ENCODE results near the gene VPS13A. TPM values are rescaled to one million over a fixed set of nuclear protein-coding genes. Genes with fewer than 3 reads are reported as not detected.

Gene VPS13A
- total RNA-seq, 1 donor from 2014 or later = 13.2 TPM

- DNase-seq (ENCODE audit: low read depth) = no peak
- no peak overlapping the region for H3K4me3 ChIP-seq (ENCODE audit: low read depth, low read length)
- TF ChIP-seq CTCF (conservative IDR thresholded peaks at IDR 0.05; ENCODE audit: low read depth, low read length) = no peak
Observed at GRCh38 chr9:77283991-77284390, 106.7 kb downstream of the VPS13A start.

- TF ChIP-seq CTCF (conservative IDR thresholded peaks at IDR 0.05; ENCODE audit: low read depth, low read length) = no peak
- no peak overlapping the region for H3K4me3 ChIP-seq (ENCODE audit: low read depth, low read length)
- no peak for DNase-seq (ENCODE audit: low read depth)
Observed at GRCh38 chr9:77284616-77285015, 107.3 kb downstream of the VPS13A start.

DNA sequence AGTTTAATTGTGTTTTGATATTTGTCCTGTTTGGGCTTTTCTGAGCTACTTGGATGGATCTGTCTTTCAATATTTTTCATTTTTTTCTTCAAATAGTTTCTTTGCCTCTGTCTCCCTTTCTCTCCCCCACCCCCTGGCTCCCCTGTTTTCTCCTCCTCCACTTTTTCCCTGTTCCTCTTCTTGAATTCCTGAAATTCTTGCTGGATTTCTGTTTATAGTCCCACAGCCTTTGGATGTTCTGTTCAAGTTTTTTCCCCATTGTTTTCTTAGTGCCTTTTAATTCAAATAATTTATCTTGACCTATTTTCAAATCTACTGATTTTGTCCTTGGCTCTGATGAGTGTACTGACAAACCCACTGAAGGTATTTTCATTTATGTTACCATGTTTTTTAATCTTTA lies 113.0 kb downstream of the VPS13A start:
- no peak overlapping the region for H3K4me3 ChIP-seq (ENCODE audit: low read depth, low read length)
- TF ChIP-seq CTCF (conservative IDR thresholded peaks at IDR 0.05; ENCODE audit: low read depth, low read length) = no peak
- DNase-seq (ENCODE audit: low read depth) = no peak

- no peak for DNase-seq (ENCODE audit: low read depth)
- no peak overlapping the region for H3K4me3 ChIP-seq (ENCODE audit: low read depth, low read length)
- TF ChIP-seq CTCF (conservative IDR thresholded peaks at IDR 0.05; ENCODE audit: low read depth, low read length) = peak; percentile 57
Observed at GRCh38 chr9:77291714-77292113, 114.4 kb downstream of the VPS13A start.

GRCh38 chr9:77293949-77294348 lies 116.6 kb downstream of the VPS13A start:
- no peak for TF ChIP-seq CTCF (conservative IDR thresholded peaks at IDR 0.05; ENCODE audit: low read depth, low read length)

GRCh38 chr9:77304543-77304942 lies 127.2 kb downstream of the VPS13A start:
- H3K4me3 ChIP-seq (ENCODE audit: low read depth, low read length) = no peak overlapping the region
- TF ChIP-seq CTCF (conservative IDR thresholded peaks at IDR 0.05; ENCODE audit: low read depth, low read length) = no peak
- DNase-seq (ENCODE audit: low read depth) = no peak

More at GRCh38 chr9:77293949-77294348, 116.6 kb downstream of the VPS13A start:
- H3K4me3 ChIP-seq (ENCODE audit: low read depth, low read length) = no peak overlapping the region
- DNase-seq (ENCODE audit: low read depth) = no peak

GRCh38 chr9:77305622-77306400 lies 128.5 kb downstream of the VPS13A start:
- H3K4me3 ChIP-seq (ENCODE audit: low read depth, low read length) = no peak overlapping the region
- DNase-seq (ENCODE audit: low read depth) = no peak
- TF ChIP-seq CTCF (conservative IDR thresholded peaks at IDR 0.05; ENCODE audit: low read depth, low read length) = no peak
